ENCODE results near the gene FMNL3. TPM values are rescaled to one million over a fixed set of nuclear protein-coding genes. Genes with fewer than 3 reads are reported as not detected.
"Not testable (repeated sequence)": the region's sequence is repeated elsewhere in the genome, so short reads cannot be mapped to it uniquely, and the experiment has no call there.

Gene FMNL3
- total RNA-seq, 4 donors from 2014 or later: 3.2 to 8.4 (median 6.7) TPM

DNA sequence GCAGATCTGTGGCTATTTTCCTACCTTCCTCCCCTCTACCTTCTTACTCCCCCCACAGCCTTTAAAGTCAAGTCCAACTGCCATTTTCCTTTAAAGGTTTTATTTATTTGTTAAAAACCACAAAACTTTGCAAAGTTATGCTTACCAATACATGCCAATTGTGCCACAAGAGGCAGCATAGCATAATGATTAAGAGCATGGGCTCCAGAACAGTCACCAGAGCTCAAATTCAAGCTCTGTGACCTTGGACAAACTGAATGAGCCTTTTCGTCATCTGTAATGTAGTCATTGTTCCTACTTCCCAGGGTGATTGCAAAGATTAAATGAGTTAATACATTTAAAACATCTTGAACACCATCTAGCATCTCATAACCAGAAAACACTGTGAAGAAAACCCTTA lies 13.0 kb upstream of the FMNL3 start:
- H3K36me3 ChIP-seq: no peaks in the 10 kb centered on the region
- no peaks in the 10 kb centered on the region for H3K4me1 ChIP-seq
- no peak for DNase-seq (ENCODE audit: low spot score in 2 of 2)
- WGBS: 61% methylated on average over 1 of the region's 1 CpG
- H3K27ac ChIP-seq: no peak overlapping the region
- H3K27me3 ChIP-seq: peaks cover 11% of the 10 kb centered on the region
- H3K4me3 ChIP-seq: no peak overlapping the region
- H3K9me3 ChIP-seq: no peaks in the 10 kb centered on the region
- TF ChIP-seq EP300 (IDR thresholded peaks at IDR 0.05): no peak
- TF ChIP-seq POLR2A (IDR thresholded peaks at IDR 0.05): no peak
- TF ChIP-seq POLR2AphosphoS5 (IDR thresholded peaks at IDR 0.05): no peak

DNA sequence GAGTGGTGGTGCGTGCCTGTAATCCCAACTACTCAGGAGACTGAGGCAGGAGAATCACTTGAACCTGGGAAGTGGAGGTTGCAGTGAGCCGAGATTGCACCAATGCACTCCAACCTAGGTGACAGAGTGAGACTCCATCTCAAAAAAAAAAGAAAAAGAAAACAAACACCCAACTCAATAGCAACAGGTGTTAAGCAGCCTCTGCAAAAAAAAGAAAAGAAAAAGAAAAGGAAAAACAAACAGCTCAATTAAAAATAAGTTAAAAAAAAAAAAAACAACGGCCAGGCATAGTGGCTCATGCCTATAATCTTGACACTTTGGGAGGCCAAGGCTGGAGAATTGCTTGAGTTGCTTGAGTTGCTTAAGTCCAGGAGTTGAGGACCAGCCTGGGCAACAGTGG lies 10.6 kb upstream of the FMNL3 start:
- H3K4me3 ChIP-seq; H3K9me3 ChIP-seq; H3K27ac ChIP-seq; H3K36me3 ChIP-seq; DNase-seq (ENCODE audit: low spot score in 2 of 2); H3K4me1 ChIP-seq: not testable (repeated sequence)
- H3K27me3 ChIP-seq: peaks cover 19% of the 10 kb centered on the region
- WGBS: 90% methylated on average over 3 of the region's 3 CpGs

DNA sequence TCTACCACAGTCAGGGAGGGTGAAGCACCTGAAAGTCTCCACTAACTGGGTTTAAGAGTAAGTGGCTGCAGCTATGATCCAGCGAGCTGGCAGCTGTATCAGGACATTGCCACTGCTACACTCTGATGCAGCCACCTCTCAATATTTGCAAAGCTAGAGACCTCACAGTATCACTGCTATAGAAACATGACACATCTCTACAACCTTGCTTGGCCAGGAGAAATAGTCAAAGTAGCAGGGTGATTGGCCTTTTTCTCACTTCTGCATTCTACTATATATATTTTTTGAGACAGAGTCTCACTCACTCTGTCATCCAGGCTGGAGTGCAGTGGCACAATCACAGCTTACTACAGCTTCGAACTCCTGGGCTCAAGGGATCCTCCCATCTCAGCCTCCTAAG lies 9.3 kb upstream of the FMNL3 start:
- no peak for DNase-seq (ENCODE audit: low spot score in 2 of 2)
- no peaks in the 10 kb centered on the region for H3K36me3 ChIP-seq
- no peak overlapping the region for H3K4me3 ChIP-seq
- no peak for TF ChIP-seq POLR2A (IDR thresholded peaks at IDR 0.05)
- TF ChIP-seq, protein P1, sequence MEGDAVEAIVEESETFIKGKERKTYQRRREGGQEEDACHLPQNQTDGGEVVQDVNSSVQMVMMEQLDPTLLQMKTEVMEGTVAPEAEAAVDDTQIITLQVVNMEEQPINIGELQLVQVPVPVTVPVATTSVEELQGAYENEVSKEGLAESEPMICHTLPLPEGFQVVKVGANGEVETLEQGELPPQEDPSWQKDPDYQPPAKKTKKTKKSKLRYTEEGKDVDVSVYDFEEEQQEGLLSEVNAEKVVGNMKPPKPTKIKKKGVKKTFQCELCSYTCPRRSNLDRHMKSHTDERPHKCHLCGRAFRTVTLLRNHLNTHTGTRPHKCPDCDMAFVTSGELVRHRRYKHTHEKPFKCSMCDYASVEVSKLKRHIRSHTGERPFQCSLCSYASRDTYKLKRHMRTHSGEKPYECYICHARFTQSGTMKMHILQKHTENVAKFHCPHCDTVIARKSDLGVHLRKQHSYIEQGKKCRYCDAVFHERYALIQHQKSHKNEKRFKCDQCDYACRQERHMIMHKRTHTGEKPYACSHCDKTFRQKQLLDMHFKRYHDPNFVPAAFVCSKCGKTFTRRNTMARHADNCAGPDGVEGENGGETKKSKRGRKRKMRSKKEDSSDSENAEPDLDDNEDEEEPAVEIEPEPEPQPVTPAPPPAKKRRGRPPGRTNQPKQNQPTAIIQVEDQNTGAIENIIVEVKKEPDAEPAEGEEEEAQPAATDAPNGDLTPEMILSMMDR (IDR thresholded peaks at IDR 0.05): no peak
- no peak for TF ChIP-seq EP300 (IDR thresholded peaks at IDR 0.05)
- TF ChIP-seq POLR2AphosphoS5 (IDR thresholded peaks at IDR 0.05): no peak
- no peaks in the 10 kb centered on the region for H3K9me3 ChIP-seq
- WGBS: 78% methylated on average over 2 of the region's 2 CpGs
- peaks cover 19% of the 10 kb centered on the region for H3K27me3 ChIP-seq
- H3K4me1 ChIP-seq: no peaks in the 10 kb centered on the region
- H3K27ac ChIP-seq: no peak overlapping the region

DNA sequence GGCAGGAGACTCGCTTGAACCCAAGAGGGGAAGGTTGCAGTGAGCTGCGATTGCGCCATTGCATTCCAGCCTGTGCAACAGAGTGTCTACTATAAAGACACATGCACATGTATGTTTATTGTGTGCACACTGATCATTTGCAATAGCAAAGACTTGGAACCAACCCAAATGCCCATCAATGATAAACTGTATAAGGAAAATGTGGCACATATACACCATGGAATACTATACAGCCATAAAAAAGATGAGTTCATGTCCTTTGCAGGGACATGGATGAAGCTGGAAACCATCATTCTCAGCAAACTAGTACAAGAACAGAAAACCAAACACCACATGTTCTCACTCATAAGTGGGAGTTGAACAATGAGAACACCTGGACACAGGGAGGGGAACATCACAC lies 6.7 kb upstream of the FMNL3 start:
- not testable (repeated sequence) for DNase-seq (ENCODE audit: low spot score in 2 of 2); H3K36me3 ChIP-seq; H3K27ac ChIP-seq; H3K4me3 ChIP-seq; H3K9me3 ChIP-seq; H3K4me1 ChIP-seq
- WGBS: 96% methylated on average over 3 of the region's 3 CpGs
- H3K27me3 ChIP-seq: peaks cover 19% of the 10 kb centered on the region

DNA sequence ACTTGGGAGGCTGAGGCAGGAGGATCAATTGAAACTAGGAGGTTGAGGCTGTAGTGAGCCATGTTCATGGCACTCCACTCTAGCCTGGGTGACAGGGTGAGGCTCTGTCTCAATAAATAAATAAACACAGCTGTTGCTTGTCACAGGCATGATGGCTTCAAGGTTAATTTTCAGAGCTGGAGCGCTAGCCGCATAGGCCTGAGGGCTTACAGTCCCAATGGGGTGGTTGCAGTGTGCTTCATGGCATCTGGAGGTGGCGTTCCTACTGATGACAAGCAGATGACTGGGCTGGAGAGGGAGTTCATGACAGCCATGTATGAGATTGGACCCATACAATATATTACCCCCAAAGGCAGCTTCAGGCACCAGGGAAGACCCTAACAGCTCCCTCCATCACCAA lies 1.6 kb upstream of the FMNL3 start:
- DNase-seq (ENCODE audit: low spot score in 2 of 2): no peak
- Histone ChIP-seq H3K4me1 (peaks cover 26% of the 10 kb centered on the region), H3K36me3 (no peaks in the 10 kb centered on the region), H3K27ac (no peak overlapping the region), H3K27me3 (peaks cover 6% of the 10 kb centered on the region), H3K9me3 (no peaks in the 10 kb centered on the region), H3K4me3 (no peak overlapping the region)
- no peak for TF ChIP-seq POLR2A (IDR thresholded peaks at IDR 0.05)
- no peak for TF ChIP-seq POLR2AphosphoS5 (IDR thresholded peaks at IDR 0.05)
- TF ChIP-seq, protein P1 (IDR thresholded peaks at IDR 0.05): no peak
- TF ChIP-seq EP300 (IDR thresholded peaks at IDR 0.05): no peak
- WGBS: 79% methylated on average over 3 of the region's 3 CpGs

DNA sequence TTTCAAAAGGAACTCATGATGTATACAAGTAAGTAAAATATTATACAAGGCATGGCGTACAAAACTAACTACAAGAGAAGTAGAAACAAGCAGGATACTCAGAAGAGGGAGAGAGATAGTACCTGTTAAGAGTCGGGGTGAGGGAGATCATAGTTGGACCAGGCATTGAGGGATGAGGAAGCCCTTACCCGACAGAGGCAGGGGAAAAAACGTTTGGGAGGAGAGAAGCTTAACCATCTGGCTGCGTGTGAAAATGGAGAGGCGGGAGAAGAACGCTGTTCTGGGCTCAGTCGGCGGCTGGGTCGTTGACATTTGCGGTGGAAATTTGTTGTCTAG lies 575 bp upstream of the FMNL3 start:
- no peak for DNase-seq (ENCODE audit: low spot score in 2 of 2)
- Histone ChIP-seq H3K36me3 (no peaks in the 10 kb centered on the region), H3K4me1 (peaks cover 30% of the 10 kb centered on the region), H3K9me3 (no peaks in the 10 kb centered on the region), H3K4me3 (peak overlapping the region; percentile 67), H3K27ac (no peak overlapping the region), H3K27me3 (no peaks in the 10 kb centered on the region)
- TF ChIP-seq EP300 (IDR thresholded peaks at IDR 0.05) (no peak), POLR2AphosphoS5 (IDR thresholded peaks at IDR 0.05) (no peak), POLR2A (IDR thresholded peaks at IDR 0.05) (no peak)
- TF ChIP-seq, protein P1 (IDR thresholded peaks at IDR 0.05): no peak
- WGBS: 46% methylated on average over 11 of the region's 11 CpGs

DNA sequence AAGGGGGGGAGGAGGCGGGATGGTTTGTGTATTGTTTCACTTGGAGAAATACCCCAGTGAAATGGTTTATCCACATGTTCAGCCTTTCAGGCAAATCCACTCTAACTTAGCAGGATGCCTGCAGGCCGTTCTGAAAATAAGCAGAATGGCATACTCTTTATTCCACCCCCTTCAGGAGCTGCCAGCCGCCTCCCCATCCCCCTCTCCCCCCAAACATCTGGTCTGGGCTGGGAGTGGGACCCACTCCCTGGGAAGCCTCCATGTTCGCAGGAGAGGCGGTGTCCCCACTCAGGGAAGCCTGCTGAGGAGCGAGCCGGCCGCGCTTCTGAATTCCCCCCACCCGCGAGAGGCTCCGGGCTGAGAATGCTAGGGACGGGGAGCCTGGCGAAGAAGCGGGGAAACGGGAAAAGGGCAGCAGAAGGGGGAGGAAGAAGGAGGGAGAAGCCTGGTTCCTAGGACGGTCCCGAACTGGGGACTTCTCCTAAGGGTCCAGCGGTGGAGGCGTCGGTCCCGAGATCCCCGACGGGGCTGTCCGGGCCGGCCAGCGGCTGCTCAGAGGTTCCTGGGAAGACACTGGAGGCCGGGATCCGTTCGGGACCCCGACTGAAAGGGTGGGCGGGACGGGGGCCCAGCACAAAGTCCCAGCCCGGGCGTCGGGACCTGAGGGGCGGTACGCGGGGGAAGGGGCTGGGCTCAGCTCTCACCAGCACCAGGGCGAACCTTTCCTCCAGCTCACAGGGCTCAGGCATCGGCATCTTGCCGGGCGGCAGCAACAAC lies 666 bp downstream of the FMNL3 start:
- H3K9me3 ChIP-seq: no peaks in the 10 kb centered on the region
- H3K4me3 ChIP-seq: peak overlapping the region; percentile 67
- no peaks in the 10 kb centered on the region for H3K27me3 ChIP-seq
- H3K4me1 ChIP-seq: peaks cover 35% of the 10 kb centered on the region
- DNase-seq (ENCODE audit: low spot score in 2 of 2): peak; percentile 69 to 80
- WGBS: 12% methylated on average over 10 of the region's 43 CpGs
- TF ChIP-seq POLR2AphosphoS5 (IDR thresholded peaks at IDR 0.05): no peak
- no peak for TF ChIP-seq POLR2A (IDR thresholded peaks at IDR 0.05)
- TF ChIP-seq, protein P1 (IDR thresholded peaks at IDR 0.05): no peak
- no peak for TF ChIP-seq EP300 (IDR thresholded peaks at IDR 0.05)
- peak overlapping the region; percentile 85 for H3K27ac ChIP-seq
- no peaks in the 10 kb centered on the region for H3K36me3 ChIP-seq
